HL-60 (cell line): ENCODE measurements around the gene SYNGR1.

Source experiments
- DNase-seq, 2 experiments: peaks; one replicate each; pipeline ENCODE4 v3.0.0-alpha.2; 2010 to 2020; ENCODE audit warnings: low read depth in 1 of 2, low spot score in 1 of 2
- H3K27ac ChIP-seq: fragments of 250-450 bp; sonication (Bioruptor Pico); replicated peaks from 2 replicates; pipeline ENCODE4 v1.5.1; 2020; ENCODE audit warnings: mild to moderate bottlenecking, moderate library complexity
- H3K27me3 ChIP-seq: fragments of 250-450 bp; sonication (Bioruptor Pico); 2 replicates; pipeline ENCODE4 v1.5.1; 2021; ENCODE audit warnings: mild to moderate bottlenecking, moderate library complexity; ENCODE audit not compliant: insufficient read depth, poor library complexity, severe bottlenecking
- H3K4me3 ChIP-seq: replicated peaks from 2 replicates; pipeline ENCODE4 v1.5.1; 2011; ENCODE audit warnings: mild to moderate bottlenecking, control low read depth, low read length; ENCODE audit not compliant: insufficient read depth
- CTCF ChIP-seq: IDR thresholded peaks from one replicate; pipeline ENCODE4 v1.5.1; 2011; ENCODE audit warnings: low read length, control low read depth, inconsistent platforms; ENCODE audit not compliant: insufficient read depth
- GABPA ChIP-seq: IDR thresholded peaks from 2 replicates; pipeline ENCODE4 v1.6.1; 2012; ENCODE audit warnings: low read depth
- POLR2AphosphoS5 ChIP-seq: IDR thresholded peaks from 2 replicates; pipeline ENCODE4 v1.6.1; 2012; ENCODE audit warnings: low read depth
- REST ChIP-seq: IDR thresholded peaks from 2 replicates; pipeline ENCODE4 v1.6.1; 2012; ENCODE audit warnings: low read depth; ENCODE audit not compliant: insufficient replicate concordance
- SPI1 ChIP-seq: IDR thresholded peaks from 2 replicates; pipeline ENCODE4 v1.6.1; 2012; ENCODE audit warnings: low read depth, mild to moderate bottlenecking, borderline replicate concordance

Gene SYNGR1

GRCh38 chr22:39383841-39384625 lies 34.2 kb downstream of the SYNGR1 start:
- TF ChIP-seq POLR2AphosphoS5 (no peak), GABPA (no peak), REST (no peak), CTCF (no peak), SPI1 (no peak)
- no peak overlapping the region for H3K27ac ChIP-seq

GRCh38 chr22:39384750-39385480 lies 35.1 kb downstream of the SYNGR1 start:
- Histone ChIP-seq H3K4me3 (no peak overlapping the region), H3K27me3 (no peaks in the 10 kb centered on the region), H3K27ac (no peak overlapping the region)
- TF ChIP-seq GABPA (no peak), SPI1 (no peak), POLR2AphosphoS5 (no peak), CTCF (no peak), REST (no peak)
- DNase-seq = no peak

More at GRCh38 chr22:39383841-39384625, 34.2 kb downstream of the SYNGR1 start:
- no peak for DNase-seq
- Histone ChIP-seq H3K27me3 (no peaks in the 10 kb centered on the region), H3K4me3 (no peak overlapping the region)

GRCh38 chr22:39388261-39389011 lies 38.6 kb downstream of the SYNGR1 start:
- no peak for TF ChIP-seq REST
- no peak for TF ChIP-seq CTCF
- TF ChIP-seq POLR2AphosphoS5 = no peak
- TF ChIP-seq GABPA = no peak
- no peak for TF ChIP-seq SPI1
- peak in 1 of 2 experiments; percentile 35 for DNase-seq
- Histone ChIP-seq H3K27ac (no peak overlapping the region), H3K27me3 (no peaks in the 10 kb centered on the region), H3K4me3 (peak overlapping the region; percentile 35)
